ENCODE data around the gene ANKS1A.
"Not testable (repeated sequence)": the region's sequence is repeated elsewhere in the genome, so short reads cannot be mapped to it uniquely, and the experiment has no call there.

The ANKS1A gene

DNA sequence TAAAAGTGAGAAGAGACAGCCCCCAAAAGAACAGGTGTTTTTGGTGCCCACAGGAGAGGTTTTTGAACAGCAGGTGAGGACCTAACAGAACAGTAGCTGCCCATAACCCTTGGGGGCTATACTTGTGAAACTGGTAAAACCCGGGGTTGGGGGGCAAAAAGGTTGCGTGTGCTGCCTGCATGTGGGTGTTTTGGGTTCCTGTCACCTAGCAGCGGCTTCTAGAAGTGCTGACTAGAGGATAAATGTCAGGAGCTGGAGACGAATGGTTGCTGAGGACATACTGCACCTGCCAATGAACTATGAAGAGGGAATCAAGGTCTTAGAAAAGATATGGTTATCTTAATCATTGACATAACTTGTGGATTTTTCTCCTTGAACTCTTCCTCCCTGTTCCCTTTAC, 17.2 kb upstream of the ANKS1A start:
- Mint-ChIP-seq H3K27ac (no peak overlapping the region), H3K27me3 (no peaks in the 10 kb centered on the region), H3K4me1 (no peaks in the 10 kb centered on the region), H3K4me3 (no peak overlapping the region), H3K36me3 (ENCODE audit: low read depth) (peaks cover 35% of the 10 kb centered on the region), H3K9me3 (no peaks in the 10 kb centered on the region)
- ATAC-seq (no peak), DNase-seq (no peak)

DNA sequence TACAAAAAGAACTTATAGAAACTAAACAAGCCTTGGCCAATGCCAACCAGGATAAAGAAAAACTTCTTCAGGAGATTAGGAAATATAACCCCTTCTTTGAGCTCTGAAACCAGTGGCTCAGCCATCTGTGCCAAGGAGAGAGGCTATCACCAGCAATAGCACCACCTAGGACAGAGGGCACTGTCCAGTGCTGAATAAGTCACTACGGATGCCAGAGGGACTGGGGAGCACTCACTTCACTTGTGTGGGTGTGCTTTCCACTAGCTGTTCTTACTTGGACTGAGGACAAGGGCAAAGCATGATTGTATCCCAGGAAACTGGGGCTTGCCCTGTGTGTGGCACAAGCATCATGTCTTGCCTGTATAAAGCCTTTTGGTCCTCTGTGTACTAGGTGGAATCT, 16.7 kb upstream of the ANKS1A start:
- ATAC-seq (no peak), DNase-seq (no peak)
- Mint-ChIP-seq H3K36me3 (ENCODE audit: low read depth) (peaks cover 35% of the 10 kb centered on the region), H3K27me3 (no peaks in the 10 kb centered on the region), H3K27ac (no peak overlapping the region), H3K4me3 (no peak overlapping the region), H3K9me3 (no peaks in the 10 kb centered on the region), H3K4me1 (no peaks in the 10 kb centered on the region)

DNA sequence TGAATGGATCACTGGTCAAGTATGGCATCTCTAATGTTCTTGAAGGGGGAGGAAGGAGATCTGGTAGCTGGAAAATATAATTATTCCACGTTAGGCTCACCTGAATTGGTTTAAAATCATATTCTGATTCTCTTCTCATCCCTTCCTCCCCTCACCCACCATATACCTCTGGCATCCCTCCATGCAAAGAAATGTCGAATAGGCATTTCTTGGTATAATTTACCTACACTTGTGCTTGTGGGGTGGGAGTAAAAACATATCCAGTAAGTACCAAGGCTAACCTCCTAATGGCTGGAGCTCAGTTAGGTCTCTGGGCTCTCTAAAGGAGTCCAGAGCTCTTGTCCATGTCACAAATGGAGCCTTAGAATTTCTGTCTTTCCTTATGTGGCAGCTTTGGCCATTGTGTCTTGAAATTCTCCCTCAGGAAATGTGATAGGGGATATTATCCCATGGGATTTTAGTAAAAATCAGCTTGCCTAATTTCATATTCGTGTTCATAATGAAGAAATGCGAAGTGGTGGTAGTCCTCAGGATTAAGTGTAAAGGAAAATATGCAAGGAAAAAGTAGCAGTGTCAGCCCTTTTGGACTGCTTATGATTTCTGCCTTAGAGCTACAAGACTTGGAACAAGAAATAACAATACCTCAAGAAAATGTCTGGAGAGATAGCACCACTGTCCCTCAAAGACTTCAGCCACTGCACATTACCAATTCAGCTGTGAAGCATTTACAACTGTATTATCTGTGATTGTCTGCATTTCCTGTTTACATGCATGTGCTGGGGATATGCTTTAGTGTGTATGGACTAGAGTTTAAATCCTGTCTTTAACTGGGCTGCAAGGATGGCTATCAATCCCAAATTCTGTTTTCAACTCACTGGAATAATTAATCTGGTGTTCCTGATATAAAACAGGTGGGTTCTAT, 13.5 kb upstream of the ANKS1A start:
- peaks cover 44% of the 10 kb centered on the region for H3K36me3 Mint-ChIP-seq (ENCODE audit: low read depth)
- no peak for DNase-seq
- H3K27ac Mint-ChIP-seq = no peak overlapping the region
- ATAC-seq = no peak
- no peaks in the 10 kb centered on the region for H3K9me3 Mint-ChIP-seq
- peaks cover 3% of the 10 kb centered on the region for H3K4me1 Mint-ChIP-seq
- H3K27me3 Mint-ChIP-seq = no peaks in the 10 kb centered on the region
- no peak overlapping the region for H3K4me3 Mint-ChIP-seq

DNA sequence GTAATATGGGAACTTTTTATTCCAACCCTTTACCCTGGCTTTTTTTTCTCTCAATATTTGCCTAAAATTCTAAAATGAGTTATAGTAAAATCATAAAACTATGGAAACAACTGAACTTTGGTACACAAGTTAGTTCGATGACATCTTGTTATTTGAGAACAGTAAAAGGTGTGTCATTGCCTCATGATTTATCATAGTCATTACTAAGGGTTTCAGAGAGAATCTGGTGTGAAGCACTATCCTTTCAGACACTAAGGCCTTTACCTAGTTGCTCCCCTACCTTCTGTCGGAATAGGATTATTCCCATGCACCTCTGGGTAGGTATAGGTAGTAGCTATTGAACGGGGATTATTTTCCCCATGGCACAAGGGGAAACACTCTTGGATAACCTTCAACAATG, 12.6 kb upstream of the ANKS1A start:
- no peaks in the 10 kb centered on the region for H3K27me3 Mint-ChIP-seq
- H3K4me1 Mint-ChIP-seq = peaks cover 3% of the 10 kb centered on the region
- no peaks in the 10 kb centered on the region for H3K9me3 Mint-ChIP-seq
- peak overlapping the region; percentile 22 for H3K27ac Mint-ChIP-seq
- peaks cover 38% of the 10 kb centered on the region for H3K36me3 Mint-ChIP-seq (ENCODE audit: low read depth)
- DNase-seq = no peak
- no peak for ATAC-seq
- no peak overlapping the region for H3K4me3 Mint-ChIP-seq

DNA sequence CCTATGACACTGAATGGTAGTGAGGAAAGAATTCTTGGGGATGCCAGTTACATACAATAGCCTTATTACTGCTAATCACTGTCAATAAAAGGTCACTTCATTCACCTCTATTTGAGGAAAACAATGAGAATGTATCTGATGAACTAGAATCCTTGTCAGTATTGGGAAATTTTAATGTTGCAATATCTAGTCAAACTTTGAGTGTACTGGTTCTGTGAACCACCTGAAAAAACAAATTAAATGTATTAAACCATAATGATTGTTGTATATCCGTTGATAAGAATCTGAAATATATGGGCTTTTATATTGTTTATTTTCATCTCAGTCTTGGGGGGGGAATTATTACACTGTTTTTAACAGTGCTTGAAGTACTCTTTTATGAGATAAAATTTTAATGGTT, 11.8 kb upstream of the ANKS1A start:
- H3K27me3 Mint-ChIP-seq = no peaks in the 10 kb centered on the region
- H3K4me3 Mint-ChIP-seq = no peak overlapping the region
- H3K36me3 Mint-ChIP-seq (ENCODE audit: low read depth) = peaks cover 32% of the 10 kb centered on the region
- H3K4me1 Mint-ChIP-seq = peaks cover 3% of the 10 kb centered on the region
- DNase-seq (no peak), ATAC-seq (no peak)
- H3K9me3 Mint-ChIP-seq = no peaks in the 10 kb centered on the region
- no peak overlapping the region for H3K27ac Mint-ChIP-seq

DNA sequence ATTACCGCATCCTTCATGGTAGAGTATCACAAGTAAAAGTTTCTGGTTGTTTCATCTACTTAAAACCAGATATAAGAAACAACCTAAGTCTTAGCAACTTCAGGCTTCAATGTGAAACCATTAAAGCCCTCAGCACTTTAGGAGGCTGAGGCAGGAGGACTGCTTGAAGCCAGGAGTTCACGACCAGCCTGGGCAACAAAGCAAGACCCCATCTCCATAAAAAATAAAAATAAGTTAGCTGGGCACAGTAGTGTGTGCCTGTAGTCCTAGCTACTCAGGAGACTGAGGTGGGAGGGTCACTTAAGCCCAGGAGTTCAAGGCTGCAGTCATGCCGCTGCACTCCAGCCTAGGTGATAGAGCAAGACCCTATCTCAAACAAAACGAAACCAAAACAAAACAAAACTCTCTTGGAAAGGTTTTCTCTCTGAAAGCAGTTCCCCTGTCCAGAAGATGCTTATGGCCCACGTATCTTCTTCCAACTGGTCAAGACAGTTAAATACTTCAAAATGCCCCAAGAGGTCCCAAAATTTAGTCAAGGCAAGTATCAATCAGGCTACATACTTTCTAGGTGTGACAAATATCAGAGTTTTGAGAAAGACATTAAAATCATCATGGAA, 11.1 kb upstream of the ANKS1A start:
- H3K9me3 Mint-ChIP-seq = no peaks in the 10 kb centered on the region
- H3K27ac Mint-ChIP-seq = peak overlapping the region; percentile 12
- peaks cover 3% of the 10 kb centered on the region for H3K4me1 Mint-ChIP-seq
- peaks cover 32% of the 10 kb centered on the region for H3K36me3 Mint-ChIP-seq (ENCODE audit: low read depth)
- no peak for ATAC-seq
- H3K27me3 Mint-ChIP-seq = no peaks in the 10 kb centered on the region
- no peak overlapping the region for H3K4me3 Mint-ChIP-seq
- DNase-seq = no peak

DNA sequence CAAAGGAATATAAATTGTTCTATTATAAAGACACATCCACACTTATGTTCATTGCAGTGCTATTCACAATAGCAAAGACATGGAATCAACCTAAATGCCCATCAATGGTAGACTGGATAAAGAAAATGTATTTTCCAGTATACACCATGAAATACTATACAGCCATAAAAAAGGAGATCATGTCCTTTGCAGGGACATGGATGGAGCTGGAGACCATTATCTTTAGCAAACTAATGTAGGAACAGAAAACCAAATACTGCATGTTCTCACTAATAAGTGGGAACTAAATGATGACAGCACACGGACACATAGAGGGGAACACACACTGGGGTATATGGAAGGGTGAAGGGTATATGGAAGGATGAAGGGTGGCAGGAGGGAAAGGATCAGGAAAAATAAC, 5.0 kb upstream of the ANKS1A start:
- not testable (repeated sequence) for H3K27me3 Mint-ChIP-seq, H3K4me3 Mint-ChIP-seq

DNA sequence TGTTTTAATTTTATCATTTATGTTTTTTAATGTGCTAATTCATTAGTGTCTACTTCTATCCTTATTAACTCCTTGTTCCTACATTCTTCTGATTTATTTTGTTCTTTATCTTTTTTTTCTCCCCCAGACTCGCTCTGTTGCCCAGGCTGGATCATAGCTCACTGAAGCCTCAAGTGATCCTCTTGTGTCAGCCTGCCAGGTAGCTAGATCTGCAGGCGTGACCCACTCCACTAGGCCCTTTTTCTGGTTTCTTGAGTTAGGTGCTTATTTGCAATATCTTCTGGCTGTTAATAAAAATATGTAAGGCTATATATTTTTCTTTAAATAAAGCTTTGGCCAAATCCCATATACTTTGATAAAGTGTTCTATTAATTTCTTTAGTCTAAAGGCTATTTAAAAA, 4.1 kb upstream of the ANKS1A start:
- peak overlapping the region; percentile 33 for H3K27ac Mint-ChIP-seq
- peaks cover 32% of the 10 kb centered on the region for H3K4me1 Mint-ChIP-seq
- no peaks in the 10 kb centered on the region for H3K27me3 Mint-ChIP-seq
- H3K4me3 Mint-ChIP-seq = no peak overlapping the region
- DNase-seq (no peak), ATAC-seq (no peak)
- peaks cover 26% of the 10 kb centered on the region for H3K36me3 Mint-ChIP-seq (ENCODE audit: low read depth)
- no peaks in the 10 kb centered on the region for H3K9me3 Mint-ChIP-seq

More for the DNA sequence above, 5.0 kb upstream of the ANKS1A start:
- peaks cover 35% of the 10 kb centered on the region for H3K4me1 Mint-ChIP-seq
- peak overlapping the region; percentile 9 for H3K27ac Mint-ChIP-seq
- not testable (repeated sequence) for H3K9me3 Mint-ChIP-seq, ATAC-seq, DNase-seq
- H3K36me3 Mint-ChIP-seq (ENCODE audit: low read depth) = peaks cover 32% of the 10 kb centered on the region

DNA sequence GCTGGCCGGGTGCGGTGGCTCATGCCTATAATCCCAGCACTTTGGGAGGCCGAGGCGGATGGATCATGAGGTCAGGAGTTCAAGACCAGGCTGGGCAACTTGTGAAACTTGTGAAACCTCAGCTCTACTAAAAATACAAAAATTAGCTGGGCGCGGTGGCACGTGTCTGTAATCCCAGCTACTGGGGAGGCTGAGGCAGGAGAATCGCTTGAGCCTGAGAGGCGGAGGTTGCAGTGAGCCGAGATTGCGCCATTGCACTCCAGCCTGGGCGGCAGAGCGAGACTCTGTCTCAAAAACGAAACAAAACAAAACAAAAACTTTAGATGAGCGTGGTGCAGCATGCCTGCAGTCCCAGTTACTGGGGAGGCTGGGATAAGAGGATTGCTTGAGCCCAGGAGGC, 3.2 kb upstream of the ANKS1A start:
- not testable (repeated sequence) for ATAC-seq, H3K9me3 Mint-ChIP-seq
- H3K36me3 Mint-ChIP-seq (ENCODE audit: low read depth) = peaks cover 25% of the 10 kb centered on the region

DNA sequence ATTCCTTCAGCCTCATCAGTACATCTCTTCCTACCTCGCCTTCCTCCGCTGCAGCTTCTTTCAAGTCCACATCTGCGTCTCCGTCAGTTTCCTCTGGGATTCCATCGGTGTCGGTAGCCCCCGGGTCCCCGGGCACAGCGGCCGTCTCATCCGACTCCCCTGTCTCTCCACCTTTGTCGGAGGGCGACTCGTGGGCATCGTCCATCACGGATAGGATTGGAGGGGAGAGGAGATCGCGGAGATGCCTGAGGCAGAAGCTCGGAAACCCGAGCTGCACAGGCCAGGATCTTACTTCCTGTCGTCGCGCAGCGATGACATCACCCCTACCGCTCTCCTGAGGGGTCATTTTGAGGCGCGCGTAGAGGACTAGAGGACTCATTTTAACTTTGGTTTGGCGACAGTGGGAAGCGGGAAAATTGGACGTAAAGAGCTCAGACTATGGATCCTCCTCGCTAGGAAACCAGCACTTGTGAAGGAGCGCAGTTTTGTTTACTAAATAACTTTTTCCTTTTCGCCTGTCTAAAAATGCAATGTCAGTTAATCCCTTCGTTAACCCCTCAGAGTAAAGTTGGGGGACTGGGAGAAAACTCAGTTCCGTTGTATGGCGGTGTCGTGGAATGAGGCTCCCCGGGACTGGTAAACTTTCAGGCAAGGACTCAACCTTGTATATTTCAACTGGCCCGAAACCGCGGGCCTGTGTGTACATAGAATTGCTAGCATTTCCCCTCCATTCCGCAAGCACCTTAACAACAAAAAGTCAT, 1.1 kb upstream of the ANKS1A start, which contains the start of gene TAF11:
TAF11 (minus strand) TSS at position 290 of the 761 bp plus-strand sequence; CDS start at position 205, 85 bp downstream.
- peaks cover 22% of the 10 kb centered on the region for H3K36me3 Mint-ChIP-seq (ENCODE audit: low read depth)
- H3K9me3 Mint-ChIP-seq = no peaks in the 10 kb centered on the region
- no peaks in the 10 kb centered on the region for H3K27me3 Mint-ChIP-seq
- DNase-seq = peak; percentile 91
- peak within 1 kb of the TSS; percentile 100 for H3K4me3 Mint-ChIP-seq
- peak within 1 kb of the TSS; percentile 98 for H3K27ac Mint-ChIP-seq
- H3K4me1 Mint-ChIP-seq = peaks cover 42% of the 10 kb centered on the region
- ATAC-seq = peak; percentile 92

More for the DNA sequence above, 3.2 kb upstream of the ANKS1A start:
- peak overlapping the region; percentile 23 for H3K27ac Mint-ChIP-seq
- H3K27me3 Mint-ChIP-seq, DNase-seq: not testable (repeated sequence)
- peak overlapping the region; percentile 29 for H3K4me3 Mint-ChIP-seq
- H3K4me1 Mint-ChIP-seq = peaks cover 38% of the 10 kb centered on the region

DNA sequence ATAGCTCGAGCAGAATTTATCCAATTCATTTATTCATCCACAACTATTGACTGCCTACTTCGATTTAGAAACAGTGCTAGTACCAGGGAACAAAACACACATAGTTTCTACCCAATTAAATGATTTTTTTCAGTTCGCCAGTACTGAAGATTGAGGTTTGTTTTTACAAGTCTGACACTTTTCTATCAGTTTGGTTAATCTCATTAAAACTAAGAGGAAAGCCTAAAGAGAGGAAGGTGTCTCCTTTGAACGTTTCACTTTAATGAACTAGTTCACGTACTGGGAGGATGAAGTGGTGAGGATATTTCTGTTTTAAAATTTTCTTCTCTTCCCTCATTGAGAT, 570 bp upstream of the ANKS1A start:
- no peak for DNase-seq
- no peak for ATAC-seq
- Mint-ChIP-seq H3K4me1 (peaks cover 42% of the 10 kb centered on the region), H3K27me3 (no peaks in the 10 kb centered on the region), H3K36me3 (ENCODE audit: low read depth) (peaks cover 22% of the 10 kb centered on the region), H3K9me3 (no peaks in the 10 kb centered on the region), H3K4me3 (peak overlapping the region; percentile 100), H3K27ac (peak overlapping the region; percentile 98)

DNA sequence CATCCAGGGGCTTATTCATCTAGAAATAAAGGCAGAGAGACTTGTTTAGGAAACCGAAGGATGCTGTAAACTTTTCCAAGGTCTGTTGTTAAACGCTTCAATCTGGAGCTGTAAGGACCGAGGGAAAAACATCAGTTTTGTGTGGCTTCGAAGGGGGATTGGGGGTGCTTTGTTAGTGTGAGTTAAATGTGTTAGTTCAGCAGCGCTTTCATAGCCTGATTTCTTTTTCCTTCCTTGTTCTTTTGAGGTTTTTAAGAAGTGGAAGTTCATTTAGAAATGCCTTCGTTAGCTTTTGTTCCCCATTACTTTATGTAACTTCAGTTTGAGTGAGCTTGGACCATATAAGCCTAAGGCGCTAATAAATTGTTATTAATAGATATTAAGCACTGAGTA, 1.5 kb downstream of the ANKS1A start:
- no peaks in the 10 kb centered on the region for H3K27me3 Mint-ChIP-seq
- ATAC-seq (no peak), DNase-seq (no peak)
- H3K27ac Mint-ChIP-seq = peak overlapping the region; percentile 47
- H3K4me3 Mint-ChIP-seq = peak overlapping the region; percentile 100
- H3K9me3 Mint-ChIP-seq = no peaks in the 10 kb centered on the region
- H3K36me3 Mint-ChIP-seq (ENCODE audit: low read depth) = peaks cover 4% of the 10 kb centered on the region
- H3K4me1 Mint-ChIP-seq = peaks cover 34% of the 10 kb centered on the region

DNA sequence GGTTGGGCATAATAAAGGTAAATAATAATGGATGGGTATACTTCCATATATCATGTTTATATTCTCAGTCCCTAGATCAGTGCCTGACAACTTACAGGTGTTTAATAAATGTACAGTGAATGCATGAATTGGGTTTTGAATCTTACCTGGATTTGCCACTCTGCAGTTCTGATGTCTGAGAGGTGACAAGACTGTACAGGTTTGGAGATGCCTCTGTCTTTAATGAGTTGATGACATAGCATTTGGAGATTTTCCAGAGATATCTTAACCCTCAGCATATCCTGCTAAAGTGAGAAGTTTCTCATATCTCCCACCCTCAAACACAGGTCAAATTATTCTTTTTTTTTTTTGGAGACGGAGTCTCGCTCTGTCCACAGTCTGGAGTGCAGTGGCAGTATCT, 2.2 kb downstream of the ANKS1A start:
- Mint-ChIP-seq H3K4me3 (peak overlapping the region; percentile 45), H3K27me3 (no peaks in the 10 kb centered on the region)

DNA sequence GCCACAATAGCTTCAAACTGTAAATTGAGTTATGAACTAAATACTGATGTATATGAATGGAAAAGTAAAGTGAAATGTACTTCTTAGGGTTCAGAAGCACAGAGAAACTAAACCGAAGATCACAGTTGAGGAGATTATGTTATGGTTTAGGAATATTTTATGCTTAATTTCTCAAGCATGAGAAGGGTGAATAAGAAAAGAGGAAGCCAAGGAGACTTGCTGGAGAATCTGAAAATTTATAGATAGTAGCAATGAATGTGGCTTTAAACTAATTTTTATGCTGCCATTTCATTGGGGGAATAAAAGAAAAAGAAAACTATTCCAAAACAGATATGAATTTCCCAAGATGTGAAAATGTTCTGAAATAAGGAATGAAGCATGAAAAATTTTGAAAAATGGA, 5.6 kb downstream of the ANKS1A start:
- H3K27ac Mint-ChIP-seq = no peak overlapping the region
- H3K36me3 Mint-ChIP-seq (ENCODE audit: low read depth) = no peaks in the 10 kb centered on the region
- DNase-seq (no peak), ATAC-seq (no peak)
- H3K4me1 Mint-ChIP-seq = peaks cover 12% of the 10 kb centered on the region
- H3K4me3 Mint-ChIP-seq = no peak overlapping the region
- no peaks in the 10 kb centered on the region for H3K27me3 Mint-ChIP-seq
- H3K9me3 Mint-ChIP-seq = no peaks in the 10 kb centered on the region

More for the DNA sequence above, 2.2 kb downstream of the ANKS1A start:
- Mint-ChIP-seq H3K36me3 (ENCODE audit: low read depth) (peaks cover 4% of the 10 kb centered on the region), H3K9me3 (no peaks in the 10 kb centered on the region), H3K4me1 (peaks cover 28% of the 10 kb centered on the region), H3K27ac (no peak overlapping the region)
- no peak for ATAC-seq
- no peak for DNase-seq

All from activated naive CD8-positive, alpha-beta T cell treated with anti-CD3 and anti-CD28 coated beads, Interleukin-2, amount 50 U/mL, for 24 hours (primary cell).